ENCODE measurements around the gene PKNOX2.

PKNOX2 gene

GRCh38 chr11:125239585-125240560 lies 75.3 kb downstream of the PKNOX2 start:
- no peak for DNase-seq

GRCh38 chr11:125241104-125241503 lies 76.6 kb downstream of the PKNOX2 start:
- no peak for DNase-seq

DNA sequence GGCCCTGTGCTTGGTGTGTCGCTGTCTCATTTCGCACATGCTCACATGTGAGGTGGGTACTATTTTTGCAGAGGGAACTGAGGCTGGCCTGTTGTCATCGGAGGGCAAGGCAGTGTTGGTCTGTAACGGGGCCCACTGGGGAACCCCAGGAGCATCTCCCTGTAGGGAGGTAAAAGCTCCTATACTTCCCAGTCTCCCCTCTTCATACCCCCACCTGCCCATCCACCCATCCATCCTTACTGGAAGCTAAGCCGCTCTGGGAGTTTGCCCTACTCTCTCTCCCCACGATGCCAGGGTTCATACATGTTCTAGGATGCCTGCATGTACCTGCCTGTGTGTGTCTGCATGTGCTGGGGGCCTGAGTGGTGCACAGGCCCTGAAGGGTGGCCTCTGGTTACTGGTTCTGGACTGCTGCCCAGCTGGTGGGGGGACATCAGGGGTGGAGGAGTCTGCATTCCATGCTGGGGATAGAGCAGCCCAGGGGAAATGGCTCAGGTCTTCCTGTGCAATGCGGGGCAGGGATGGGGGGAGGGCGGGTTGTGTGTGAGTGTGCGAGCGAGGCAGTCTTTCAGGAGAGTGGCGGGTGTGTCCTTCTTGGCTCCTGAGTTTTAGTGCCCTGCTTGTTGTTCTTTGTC lies 77.7 kb downstream of the PKNOX2 start:
- DNase-seq = no peak

DNA sequence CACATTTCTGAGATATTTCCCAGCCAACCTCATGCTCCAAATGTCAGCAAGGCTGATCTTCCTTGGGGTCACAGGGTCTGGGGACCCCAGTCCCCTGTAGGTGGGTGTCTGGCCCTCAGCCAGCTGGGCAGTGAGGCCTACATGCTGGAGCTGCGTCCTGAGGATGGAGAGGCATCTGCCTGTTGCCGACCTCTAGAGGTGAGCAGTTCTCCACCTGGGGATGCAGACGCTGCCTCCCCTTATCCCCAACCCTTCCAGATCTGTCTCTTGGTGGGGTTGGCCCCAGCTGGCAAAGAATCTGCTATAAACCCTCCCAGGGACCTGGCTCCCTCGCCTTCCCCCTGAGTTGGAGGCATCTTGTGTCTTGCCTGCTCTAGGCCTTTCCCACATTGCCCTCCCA lies 79.6 kb downstream of the PKNOX2 start:
- no peak for DNase-seq

GRCh38 chr11:125245299-125245698 lies 80.7 kb downstream of the PKNOX2 start:
- DNase-seq = no peak

DNA sequence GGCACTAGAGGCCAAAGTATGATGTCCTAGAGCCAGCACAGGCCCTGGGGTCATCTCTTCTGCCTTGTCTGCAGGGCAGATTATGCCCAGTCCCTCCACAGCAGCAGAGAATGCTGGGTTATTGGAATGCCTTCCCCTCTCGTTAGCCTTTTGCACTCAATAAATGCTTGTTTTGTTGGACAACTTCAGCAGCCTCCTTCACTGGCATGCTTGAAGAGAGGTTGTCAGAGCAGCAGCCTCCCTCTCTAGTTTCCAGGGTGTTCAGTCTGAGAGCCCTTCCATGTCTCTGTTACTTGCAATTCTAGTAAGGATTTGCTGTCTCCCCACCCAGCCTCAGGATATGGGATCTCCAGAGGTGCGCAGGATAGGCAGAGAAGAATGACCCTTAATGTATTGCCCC lies 82.9 kb downstream of the PKNOX2 start:
- DNase-seq = no peak

DNA sequence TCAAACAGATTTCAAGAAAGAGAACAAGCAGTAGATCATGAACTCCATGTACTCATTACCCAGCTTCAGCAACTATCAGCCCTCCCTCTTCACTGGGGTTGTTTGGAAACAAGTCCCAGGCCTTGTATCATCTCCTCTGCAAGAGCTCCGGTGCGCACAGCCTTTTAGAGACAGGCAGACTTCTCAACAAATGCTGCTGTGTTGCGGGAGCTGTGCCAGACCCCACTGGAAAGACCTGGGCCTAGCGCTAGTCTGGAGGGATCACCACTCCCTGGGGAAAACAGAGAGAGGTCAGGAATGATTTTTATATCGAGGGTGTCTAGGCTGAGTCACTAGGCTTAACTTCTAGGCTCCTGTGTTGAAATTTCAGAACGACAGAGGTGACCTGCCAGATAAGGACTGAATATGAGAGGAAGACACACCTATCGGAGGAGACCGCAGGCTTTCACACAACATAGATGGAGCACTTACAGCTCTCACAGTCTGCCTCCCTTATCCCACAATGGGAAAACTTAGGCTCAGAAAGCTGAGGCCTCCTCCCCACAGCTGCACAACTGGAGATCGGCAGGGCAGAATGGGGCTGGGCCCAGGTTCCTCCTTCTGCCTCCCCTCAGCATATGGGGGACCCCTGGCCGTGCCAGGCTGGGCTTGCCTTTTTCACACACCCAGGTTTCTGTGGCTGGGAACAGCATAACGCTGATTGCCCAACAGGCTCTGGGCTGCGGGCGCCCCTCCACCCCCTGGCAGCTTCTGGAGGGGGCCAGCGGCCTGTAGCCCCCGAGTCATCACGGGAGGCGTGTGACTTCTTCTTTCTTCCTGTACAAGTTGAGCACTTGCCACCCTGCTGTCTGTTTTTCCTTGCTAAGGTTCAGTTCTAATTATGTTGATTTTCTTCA lies 86.0 kb downstream of the PKNOX2 start:
- DNase-seq = no peak

DNA sequence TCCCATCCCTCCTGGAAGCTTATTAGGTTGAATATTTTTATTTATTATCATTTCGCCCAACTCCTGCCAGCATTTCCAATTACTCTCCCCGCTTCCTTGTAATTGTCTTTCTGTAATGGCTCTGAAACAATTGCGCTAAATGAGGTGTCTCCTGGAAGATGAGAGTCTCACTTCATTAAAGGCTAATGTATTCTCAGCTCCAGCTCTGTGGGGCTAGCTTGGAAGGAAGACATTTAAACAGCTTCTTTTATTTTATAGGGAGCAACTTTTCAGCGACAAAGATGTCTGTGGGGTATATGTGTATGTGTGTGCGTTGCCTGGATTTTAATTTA lies 86.6 kb downstream of the PKNOX2 start:
- DNase-seq = no peak

- no peak for DNase-seq
These were observed 87.4 kb downstream of the PKNOX2 start for GRCh38 chr11:125251956-125252355.

- no peak for DNase-seq
These were observed 88.7 kb downstream of the PKNOX2 start for GRCh38 chr11:125253289-125253688.

DNA sequence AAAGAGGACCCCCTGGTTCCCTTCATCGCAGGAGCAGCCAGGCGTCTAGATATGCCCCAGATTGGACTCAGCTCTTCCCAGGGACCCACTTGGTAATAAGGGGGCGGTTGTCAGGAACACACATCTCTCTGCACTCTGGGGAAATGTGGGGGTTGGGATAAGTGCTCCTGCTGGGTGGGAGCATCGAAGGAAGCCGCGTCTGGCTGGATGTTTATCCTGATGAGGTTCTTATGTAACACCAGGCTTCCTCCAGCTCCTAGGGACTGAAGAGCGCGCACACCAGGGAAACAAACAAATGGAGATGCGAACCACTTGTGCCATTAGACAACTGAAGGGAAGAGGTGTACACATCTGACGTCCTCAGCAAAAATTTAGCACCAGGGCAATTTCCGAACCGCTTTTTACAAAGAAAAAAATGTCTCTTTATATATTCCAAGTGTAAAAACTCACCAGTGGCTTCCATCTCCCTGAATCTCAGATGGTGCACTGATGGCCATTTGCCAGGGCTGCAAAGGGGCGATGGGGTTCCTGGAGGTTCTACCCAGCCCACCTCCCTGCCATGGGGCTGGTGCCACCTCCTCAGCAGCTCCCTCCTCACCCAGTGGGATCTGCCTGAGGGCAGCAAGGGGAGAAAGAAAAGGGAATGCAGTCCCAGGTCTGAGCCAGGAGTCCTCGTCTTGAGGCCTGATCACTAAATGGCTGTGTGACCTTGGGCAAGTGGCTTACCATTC lies 89.4 kb downstream of the PKNOX2 start:
- no peak for DNase-seq

GRCh38 chr11:125256541-125257189 lies 92.1 kb downstream of the PKNOX2 start:
- no peak for DNase-seq

DNA sequence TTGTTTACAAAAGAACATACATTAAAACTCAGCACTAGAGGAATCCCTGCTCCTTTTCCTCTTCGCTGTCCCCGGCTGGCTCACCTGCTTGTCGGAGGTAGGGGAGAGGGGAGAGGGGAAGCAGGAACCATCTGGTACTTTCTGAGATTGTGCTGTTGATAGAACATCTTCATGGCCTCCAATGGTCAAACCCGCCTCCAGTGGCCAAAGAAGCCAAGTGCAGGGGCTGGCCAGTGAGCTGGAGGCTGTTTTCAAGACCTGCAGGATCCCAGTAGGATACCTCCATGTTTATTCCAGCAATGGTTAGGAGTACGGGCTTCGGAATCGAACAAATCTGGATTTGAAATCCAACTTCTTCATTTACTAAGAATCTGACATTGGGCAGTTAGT lies 92.6 kb downstream of the PKNOX2 start:
- no peak for DNase-seq

DNA sequence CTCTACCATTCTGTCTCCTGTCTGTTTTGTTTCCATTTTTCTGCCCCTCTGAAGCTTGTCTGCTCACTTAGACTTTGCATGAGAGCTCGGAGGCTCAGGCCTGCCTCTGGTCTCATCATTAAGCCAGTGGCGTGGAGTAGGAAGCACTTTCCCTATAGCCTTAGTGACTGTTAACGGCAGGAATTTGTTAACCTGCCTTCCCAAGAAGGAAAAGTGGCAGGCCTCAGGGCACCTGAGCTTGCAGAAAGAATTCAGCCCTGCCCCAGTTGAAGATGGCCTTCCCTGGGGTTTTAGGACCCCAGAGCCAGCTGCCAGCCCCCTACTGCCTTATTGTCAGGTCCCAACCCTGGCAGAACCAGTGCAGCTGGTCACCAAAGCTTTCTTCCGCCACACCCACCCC lies 93.2 kb downstream of the PKNOX2 start:
- DNase-seq = no peak

DNA sequence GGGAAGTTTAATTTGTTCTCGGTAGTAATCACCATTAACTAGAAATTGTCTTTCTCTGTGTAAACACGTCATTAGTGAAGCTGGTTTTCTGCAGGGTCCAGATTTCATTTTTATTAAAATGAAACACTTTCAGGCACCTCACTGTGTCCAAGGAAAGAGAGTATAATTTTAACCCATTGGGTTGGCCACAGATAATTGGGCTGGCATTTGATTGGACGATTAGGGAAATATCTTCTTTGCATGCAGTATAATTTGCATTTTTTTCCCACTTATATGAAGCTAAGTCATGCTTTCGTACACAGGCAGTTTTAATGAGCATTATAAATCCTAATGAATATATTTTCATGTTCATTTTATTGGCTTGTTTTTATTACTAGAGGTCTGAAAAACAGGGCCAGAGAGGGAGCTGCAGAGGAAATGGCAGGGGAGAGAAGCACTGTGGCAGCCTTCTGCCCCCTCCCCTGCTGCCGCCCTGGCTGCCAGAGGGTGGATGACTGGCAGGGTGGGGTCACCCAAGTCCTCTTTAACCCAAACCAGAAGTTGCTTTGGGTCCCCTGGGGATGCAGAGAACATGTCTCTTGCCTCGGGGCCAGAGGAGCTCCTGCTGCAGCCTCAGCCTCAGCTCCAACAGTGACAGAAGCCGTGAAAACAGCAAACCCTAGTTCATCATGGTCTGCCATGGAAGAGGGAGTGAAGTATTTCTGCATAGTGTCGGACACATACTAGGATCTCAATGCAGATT lies 93.9 kb downstream of the PKNOX2 start:
- no peak for DNase-seq

DNA sequence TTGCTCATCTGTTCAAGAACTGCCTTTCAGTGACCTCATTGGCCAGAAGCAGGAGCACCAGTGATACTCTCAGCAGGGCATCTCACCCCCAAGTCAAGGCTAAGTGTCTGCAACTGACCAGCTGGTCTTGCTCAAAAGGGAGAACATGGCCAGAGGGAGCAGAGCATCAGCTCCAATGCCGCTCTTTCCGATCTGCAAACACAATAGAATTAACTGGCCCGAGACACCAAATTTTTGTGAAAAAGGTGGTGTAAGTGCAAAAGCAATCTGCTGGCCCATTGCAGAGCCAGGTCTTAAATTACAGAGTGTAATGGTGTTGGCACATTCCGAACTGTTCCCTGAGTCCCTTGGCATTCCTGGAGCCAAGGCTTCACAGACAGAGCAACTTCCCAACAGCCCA lies 97.0 kb downstream of the PKNOX2 start:
- DNase-seq = no peak

- no peak for DNase-seq
These were observed 97.8 kb downstream of the PKNOX2 start for GRCh38 chr11:125262194-125262829.

DNA sequence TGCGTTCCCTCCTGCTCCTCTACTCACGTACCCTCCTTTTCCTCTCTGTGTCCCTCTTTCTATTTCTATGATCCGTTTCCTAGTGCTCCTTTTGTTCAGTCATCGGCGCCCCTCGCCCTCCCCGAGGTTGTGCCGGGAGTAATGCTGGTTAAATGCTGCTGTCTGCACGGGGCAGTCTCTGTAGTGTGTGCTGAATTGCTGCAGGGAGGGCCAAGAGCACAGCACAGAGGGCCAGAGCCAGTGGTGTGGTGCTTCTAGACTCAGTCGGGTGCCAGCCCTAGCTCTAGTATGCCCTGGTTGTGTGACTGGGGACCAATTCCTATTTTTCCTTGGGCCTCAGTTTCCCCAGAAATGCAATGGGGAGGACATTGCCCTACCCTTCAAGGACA lies 98.3 kb downstream of the PKNOX2 start:
- no peak for DNase-seq

GRCh38 chr11:125263268-125263790 lies 98.8 kb downstream of the PKNOX2 start:
- no peak for DNase-seq
